Measurements from ENCODE around the gene RAB43. TPM values are rescaled to one million over a fixed set of nuclear protein-coding genes. Genes with fewer than 3 reads are reported as not detected.
"Not testable (repeated sequence)": the region's sequence is repeated elsewhere in the genome, so short reads cannot be mapped to it uniquely, and the experiment has no call there.

Gene RAB43
- polyA plus RNA-seq, 6 donors from 2014 or later, result 4.0 to 10.7 (median 7.0) TPM

DNA sequence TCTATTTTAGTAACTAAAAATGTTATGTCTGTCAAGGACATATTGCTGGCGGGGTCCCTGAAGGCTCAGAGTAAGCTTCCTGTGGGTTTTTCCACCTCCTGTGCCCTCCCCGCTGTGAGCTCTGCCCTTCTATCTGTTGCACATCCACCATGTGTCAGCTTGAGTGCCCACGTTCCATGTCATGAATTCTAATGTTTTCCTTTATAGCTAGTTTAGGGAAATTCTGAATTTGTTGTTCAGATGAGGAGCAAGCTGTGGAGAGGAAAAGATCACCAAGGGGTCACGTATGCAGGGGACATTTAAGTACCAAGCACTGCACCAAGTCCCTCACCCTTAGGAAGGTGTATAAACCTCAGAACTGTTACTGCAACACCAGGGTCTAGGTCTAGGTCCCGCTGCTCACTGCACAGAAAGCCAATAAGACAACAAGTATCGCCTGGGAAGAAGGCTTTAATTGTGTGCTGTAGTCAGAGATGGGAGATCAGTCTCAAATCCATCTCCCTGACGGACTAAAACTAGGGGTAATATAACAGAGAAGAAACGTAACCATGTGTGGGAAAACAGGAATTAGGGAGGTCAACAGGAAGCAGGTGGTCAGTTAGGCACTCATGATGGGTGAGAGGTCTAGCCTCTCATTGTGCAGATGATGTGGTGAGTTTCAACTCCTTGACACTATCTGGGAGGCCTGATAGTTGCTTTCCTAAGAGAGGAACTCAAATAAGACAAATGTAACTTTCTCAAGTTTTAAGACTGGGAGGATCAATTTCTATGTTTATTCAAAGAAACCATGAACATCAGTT is 51.3 kb downstream of the RAB43 start:
- DNase-seq (no peak), ATAC-seq (ENCODE audit: low read depth in 2 of 2) (peak; percentile 30 to 52)
- H3K4me1 Mint-ChIP-seq, result peaks cover 9 to 18% (median 9%) of the 10 kb centered on the region in 3 donors
- H3K27me3 Mint-ChIP-seq, result peaks cover 8 to 24% (median 16%) of the 10 kb centered on the region in 3 donors
- H3K27ac Mint-ChIP-seq, result peak overlapping the region in 2 of 6 donors; percentile 3 to 22
- no peaks in the 10 kb centered on the region for H3K36me3 Mint-ChIP-seq
- peaks cover 0 to 14% (median 5%) of the 10 kb centered on the region in 7 donors for H3K9me3 Mint-ChIP-seq
- peak overlapping the region in 4 of 8 donors; percentile 1 to 61 (median 32) for H3K4me3 Mint-ChIP-seq

DNA sequence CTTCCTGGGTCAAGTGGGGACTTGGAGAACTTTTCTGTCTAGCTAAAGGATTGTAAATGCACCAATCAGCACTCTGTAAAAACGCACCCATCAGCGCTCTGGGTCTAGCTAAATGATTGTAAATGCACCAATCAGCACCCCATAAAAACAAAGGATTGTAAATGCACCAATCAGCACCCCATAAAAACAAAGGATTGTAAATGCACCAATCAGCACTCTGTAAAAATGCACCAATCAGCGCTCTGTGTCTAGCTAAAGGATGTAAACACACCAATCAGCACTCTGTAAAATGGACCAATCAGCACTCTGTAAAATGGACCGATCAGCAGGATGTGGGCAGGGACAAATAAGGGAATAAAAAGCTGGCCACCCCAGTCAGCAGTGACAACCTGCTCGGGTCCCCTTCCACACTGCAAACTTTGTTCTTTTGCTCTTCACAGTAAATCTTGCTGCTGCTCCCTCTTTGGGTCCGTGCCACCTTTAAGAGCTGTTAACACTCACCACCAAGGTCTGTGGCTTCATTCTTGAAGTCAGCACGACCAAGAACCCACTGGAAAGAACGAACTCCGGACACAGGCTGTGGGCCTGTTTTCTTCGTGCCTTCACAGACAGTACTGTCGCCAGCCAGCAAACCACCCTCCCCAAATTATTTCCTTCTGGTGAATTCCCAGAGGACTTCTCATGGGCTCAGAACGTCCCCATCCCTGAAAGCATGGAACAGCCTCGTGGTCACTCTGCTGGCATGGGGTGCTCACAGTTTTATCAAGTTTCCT is 52.1 kb downstream of the RAB43 start:
- not testable (repeated sequence) for DNase-seq, H3K27ac Mint-ChIP-seq, H3K36me3 Mint-ChIP-seq
- ATAC-seq (ENCODE audit: low read depth in 2 of 2), result peak in 1 of 2 donors; percentile 8
- peaks cover 8 to 21% (median 16%) of the 10 kb centered on the region in 3 donors for H3K27me3 Mint-ChIP-seq
- peaks cover 0 to 14% (median 5%) of the 10 kb centered on the region in 7 donors for H3K9me3 Mint-ChIP-seq
- peaks cover 9 to 18% (median 9%) of the 10 kb centered on the region in 3 donors for H3K4me1 Mint-ChIP-seq
- H3K4me3 Mint-ChIP-seq, result peak overlapping the region in 3 of 8 donors; percentile 57 to 61 (median 60)

DNA sequence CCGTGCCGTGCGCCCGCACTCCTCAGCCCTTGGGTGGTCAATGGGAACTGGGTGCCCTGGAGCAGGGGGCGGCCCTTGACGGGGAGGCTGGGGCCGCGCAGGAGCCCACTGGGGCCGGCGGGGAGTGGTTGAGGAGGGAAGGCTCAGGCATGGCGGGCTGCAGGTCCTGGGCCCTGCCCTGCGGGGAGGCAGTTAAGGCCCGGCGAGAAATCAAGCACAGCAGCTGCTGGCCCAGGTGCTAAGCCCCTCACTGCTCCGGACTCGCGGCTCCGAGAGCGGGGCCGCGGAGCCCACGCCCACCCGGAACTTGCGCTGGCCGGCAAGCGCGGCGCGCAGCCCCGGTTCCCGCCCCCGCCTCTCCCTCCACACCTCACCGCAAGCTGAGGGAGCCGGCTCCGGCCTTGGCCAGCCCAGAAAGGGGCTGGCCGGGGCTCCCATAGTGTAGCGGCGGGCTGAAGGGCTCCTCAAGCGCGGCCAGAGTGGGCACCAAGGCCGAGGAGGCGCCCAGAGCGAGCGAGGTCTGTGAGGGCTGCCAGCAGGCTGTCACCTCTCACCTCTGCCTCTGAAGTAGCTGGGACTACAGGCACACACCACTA is 53.2 kb downstream of the RAB43 start:
- ATAC-seq (ENCODE audit: low read depth in 2 of 2), result peak; percentile 27 to 40

DNA sequence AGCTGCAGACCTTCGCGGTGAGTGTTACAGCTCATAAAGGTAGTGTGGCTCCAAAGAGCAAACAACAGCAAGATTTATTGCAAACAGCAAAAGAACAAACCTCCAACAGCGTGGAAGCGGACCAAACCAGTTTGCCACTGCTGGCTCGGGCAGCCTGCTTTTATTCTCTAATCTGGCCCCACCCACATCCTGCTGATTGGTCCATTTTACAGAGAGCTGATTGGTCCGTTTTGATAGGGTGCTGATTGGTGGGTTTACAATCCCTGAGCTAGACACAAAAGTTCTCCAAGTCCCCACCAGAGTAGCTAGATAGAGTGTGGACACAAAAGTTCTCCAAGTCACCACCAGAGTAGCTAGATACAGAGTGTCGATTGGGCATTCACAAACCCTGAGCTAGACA is 53.9 kb downstream of the RAB43 start:
- Mint-ChIP-seq H3K4me3 (peak overlapping the region; percentile 51 to 79 (median 59)), H3K4me1 (peaks cover 9 to 18% (median 9%) of the 10 kb centered on the region in 3 donors), H3K9me3 (peaks cover 0 to 14% (median 5%) of the 10 kb centered on the region in 7 donors), H3K27me3 (peaks cover 8 to 20% (median 20%) of the 10 kb centered on the region in 3 donors)
- H3K27ac Mint-ChIP-seq, H3K36me3 Mint-ChIP-seq, DNase-seq: not testable (repeated sequence)
- peak in 1 of 2 donors; percentile 27 for ATAC-seq (ENCODE audit: low read depth in 2 of 2)

More for the DNA sequence above, 53.2 kb downstream of the RAB43 start:
- Mint-ChIP-seq H3K27ac (no peak overlapping the region), H3K27me3 (peaks cover 8 to 21% (median 16%) of the 10 kb centered on the region in 3 donors), H3K9me3 (peaks cover 0 to 14% (median 5%) of the 10 kb centered on the region in 7 donors), H3K4me3 (peak overlapping the region; percentile 57 to 79 (median 59)), H3K36me3 (no peaks in the 10 kb centered on the region), H3K4me1 (peaks cover 9 to 18% (median 9%) of the 10 kb centered on the region in 3 donors)
- DNase-seq, result no peak

DNA sequence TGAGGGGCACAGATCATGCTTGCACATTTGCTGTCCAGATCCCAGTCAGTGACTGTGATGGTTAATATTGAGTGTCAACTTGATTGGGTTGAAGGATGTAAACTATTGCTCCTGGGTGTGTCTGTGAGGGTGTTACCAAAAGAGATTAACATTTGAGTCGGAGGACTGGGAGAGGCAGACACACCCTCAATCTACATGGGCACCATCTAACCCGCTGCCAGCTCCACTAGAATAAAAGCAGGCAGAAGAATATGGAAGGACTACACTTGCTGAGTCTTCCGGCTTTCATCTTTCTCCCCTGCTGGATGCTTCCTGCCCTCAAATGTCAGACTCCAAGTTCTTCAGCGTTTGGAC is 55.9 kb downstream of the RAB43 start:
- Mint-ChIP-seq H3K36me3 (no peaks in the 10 kb centered on the region), H3K9me3 (peaks cover 0 to 14% (median 5%) of the 10 kb centered on the region in 7 donors), H3K27ac (no peak overlapping the region), H3K4me3 (no peak overlapping the region), H3K4me1 (peaks cover 9 to 17% (median 9%) of the 10 kb centered on the region in 3 donors), H3K27me3 (peaks cover 8 to 30% (median 20%) of the 10 kb centered on the region in 3 donors)
- no peak for ATAC-seq (ENCODE audit: low read depth in 2 of 2)
- no peak for DNase-seq

DNA sequence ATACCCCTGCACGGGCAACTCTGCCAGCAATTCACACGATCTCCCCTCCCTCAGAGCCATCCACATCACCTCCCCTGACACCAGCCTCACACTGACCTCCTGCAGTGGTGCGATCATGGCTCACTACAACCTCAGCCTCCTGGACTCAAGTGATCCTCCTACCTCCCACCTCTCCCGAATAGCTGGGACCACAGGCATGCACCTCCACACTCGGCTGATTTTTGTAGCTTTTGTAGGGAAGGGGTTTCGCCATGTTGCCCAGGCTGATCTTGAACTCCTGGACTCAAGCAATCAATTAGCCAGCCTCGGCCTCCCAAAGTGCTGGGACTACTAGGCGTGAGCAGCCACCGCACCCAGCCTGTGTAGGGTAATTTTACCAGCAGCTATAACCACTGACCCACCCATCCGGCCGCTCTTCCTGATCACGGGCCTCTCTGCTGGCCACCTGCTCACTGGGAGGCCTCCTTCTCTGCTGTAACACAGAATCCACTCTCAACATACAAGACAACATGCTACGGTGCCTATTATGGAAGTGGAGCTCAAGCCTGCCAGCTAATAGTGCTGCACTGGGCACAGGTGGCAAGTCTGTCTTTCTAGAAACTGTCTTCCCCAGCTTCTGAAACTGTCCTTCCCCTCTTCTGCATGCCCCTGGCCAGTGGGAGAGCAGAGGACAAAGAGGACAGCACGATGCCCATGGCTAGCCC is 56.4 kb downstream of the RAB43 start:
- peaks cover 0 to 14% (median 4%) of the 10 kb centered on the region in 7 donors for H3K9me3 Mint-ChIP-seq
- no peak overlapping the region for H3K4me3 Mint-ChIP-seq
- DNase-seq (no peak), ATAC-seq (ENCODE audit: low read depth in 2 of 2) (no peak)
- H3K4me1 Mint-ChIP-seq, result peaks cover 5 to 11% (median 6%) of the 10 kb centered on the region in 3 donors
- H3K36me3 Mint-ChIP-seq, result no peaks in the 10 kb centered on the region
- H3K27me3 Mint-ChIP-seq, result peaks cover 8 to 29% (median 15%) of the 10 kb centered on the region in 3 donors
- no peak overlapping the region for H3K27ac Mint-ChIP-seq

DNA sequence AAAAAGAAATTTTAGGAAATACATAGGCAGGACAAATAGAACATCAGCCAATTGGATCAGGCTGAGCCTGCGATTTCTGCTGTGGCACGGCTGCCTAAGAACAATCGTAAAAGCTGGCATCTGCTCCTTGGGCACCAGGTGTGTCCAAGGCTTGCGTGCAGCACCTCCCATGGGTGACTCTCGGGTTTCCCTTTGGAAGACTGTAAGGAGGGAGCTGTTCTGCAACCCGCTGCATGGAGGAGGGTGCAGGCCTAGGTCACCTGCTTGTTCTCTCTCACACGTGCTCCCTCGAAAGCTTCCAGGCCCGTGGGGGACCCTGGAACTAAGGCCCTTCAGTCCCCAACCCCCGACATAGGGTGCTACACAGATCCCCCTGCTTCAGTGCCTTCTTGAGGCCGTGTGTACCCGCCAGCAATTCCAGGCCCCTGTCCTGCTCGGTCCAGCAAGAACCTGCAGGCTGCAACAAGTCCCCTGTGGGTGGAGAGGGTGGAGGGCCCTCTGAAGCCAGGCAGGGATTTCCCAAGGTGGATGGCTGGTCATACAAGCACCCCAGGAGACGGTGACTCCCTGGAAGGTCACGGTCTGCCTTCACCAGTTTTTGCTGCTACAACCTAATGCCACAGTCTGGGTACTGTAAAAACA is 57.6 kb downstream of the RAB43 start:
- no peak for DNase-seq
- peaks cover 0 to 5% (median 0%) of the 10 kb centered on the region in 3 donors for H3K4me1 Mint-ChIP-seq

DNA sequence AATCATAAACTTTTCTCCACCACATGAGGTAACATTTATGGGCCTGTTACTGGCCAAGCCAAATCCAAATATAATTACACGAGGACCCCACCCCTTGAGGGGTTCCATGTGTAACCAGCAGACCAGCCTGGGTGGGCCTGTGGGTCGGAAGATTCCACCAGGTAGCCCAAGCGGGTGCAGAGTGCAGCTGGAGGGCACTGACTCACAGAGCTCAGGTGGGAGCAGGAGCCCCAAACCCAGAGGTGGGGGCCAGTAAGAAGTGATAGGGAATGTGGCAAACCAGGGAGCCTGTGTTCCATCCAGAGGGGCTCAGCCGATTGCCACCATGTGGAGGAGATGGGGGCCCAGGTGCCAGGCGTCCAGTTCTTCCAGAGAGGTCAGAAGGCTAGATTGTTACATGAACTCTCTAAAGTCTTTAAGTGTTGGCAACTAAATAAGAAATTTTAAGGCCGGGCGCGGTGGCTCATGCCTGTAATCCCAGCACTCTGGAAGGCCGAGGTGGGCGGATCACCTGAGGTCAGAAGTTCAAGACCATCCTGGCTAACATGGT is 58.4 kb downstream of the RAB43 start:
- no peak overlapping the region for H3K4me3 Mint-ChIP-seq
- peaks cover 0 to 6% (median 5%) of the 10 kb centered on the region in 3 donors for H3K4me1 Mint-ChIP-seq
- DNase-seq (no peak), ATAC-seq (ENCODE audit: low read depth in 2 of 2) (no peak)
- H3K27me3 Mint-ChIP-seq, result peaks cover 8 to 25% (median 10%) of the 10 kb centered on the region in 3 donors
- peaks cover 0 to 6% (median 0%) of the 10 kb centered on the region in 7 donors for H3K9me3 Mint-ChIP-seq
- H3K36me3 Mint-ChIP-seq, result no peaks in the 10 kb centered on the region
- peak overlapping the region in 1 of 6 donors; percentile 45 for H3K27ac Mint-ChIP-seq

More for the DNA sequence above, 57.6 kb downstream of the RAB43 start:
- ATAC-seq (ENCODE audit: low read depth in 2 of 2), result no peak
- no peak overlapping the region for H3K27ac Mint-ChIP-seq
- peaks cover 0 to 6% (median 0%) of the 10 kb centered on the region in 7 donors for H3K9me3 Mint-ChIP-seq
- no peaks in the 10 kb centered on the region for H3K36me3 Mint-ChIP-seq
- H3K27me3 Mint-ChIP-seq, result peaks cover 8 to 25% (median 10%) of the 10 kb centered on the region in 3 donors
- no peak overlapping the region for H3K4me3 Mint-ChIP-seq

DNA sequence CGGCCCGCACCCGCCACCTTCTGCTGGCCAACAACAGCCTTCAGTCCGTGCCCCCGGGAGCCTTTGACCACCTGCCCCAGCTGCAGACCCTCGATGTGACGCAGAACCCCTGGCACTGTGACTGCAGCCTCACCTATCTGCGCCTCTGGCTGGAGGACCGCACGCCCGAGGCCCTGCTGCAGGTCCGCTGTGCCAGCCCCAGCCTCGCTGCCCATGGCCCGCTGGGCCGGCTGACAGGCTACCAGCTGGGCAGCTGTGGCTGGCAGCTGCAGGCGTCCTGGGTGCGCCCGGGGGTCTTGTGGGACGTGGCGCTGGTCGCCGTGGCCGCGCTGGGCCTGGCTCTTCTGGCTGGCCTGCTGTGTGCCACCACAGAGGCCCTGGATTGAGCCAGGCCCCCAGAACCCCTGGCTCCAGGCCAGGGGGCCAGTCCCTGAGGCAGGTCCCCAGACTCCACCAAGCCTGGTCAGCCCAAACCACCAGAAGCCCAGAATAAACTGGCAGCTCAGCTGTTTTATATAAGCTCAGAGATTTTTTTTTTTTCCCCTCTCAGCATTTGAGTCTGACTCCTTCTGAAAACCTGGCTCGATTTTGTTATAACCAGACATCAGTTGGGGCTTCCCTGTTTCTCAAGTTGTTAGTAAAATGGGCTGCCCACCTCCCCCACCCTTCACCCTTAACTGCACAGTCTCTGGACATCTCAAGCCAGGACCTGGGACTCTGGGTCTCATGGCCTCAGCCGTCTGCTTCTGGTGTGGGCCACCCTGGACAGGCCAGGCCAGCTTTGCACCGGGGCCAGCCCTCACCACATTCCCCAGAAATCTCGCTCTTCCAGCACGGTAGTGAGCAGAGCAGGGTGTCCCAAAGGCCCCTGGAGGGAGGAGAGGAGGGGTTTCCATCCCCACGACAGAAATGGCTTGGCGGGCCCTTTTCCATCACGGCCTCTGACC is 59.4 kb downstream of the RAB43 start:
- H3K9me3 Mint-ChIP-seq, result no peaks in the 10 kb centered on the region
- H3K4me3 Mint-ChIP-seq, result no peak overlapping the region
- H3K4me1 Mint-ChIP-seq, result peaks cover 0 to 6% (median 4%) of the 10 kb centered on the region in 3 donors
- no peaks in the 10 kb centered on the region for H3K36me3 Mint-ChIP-seq
- H3K27me3 Mint-ChIP-seq, result peaks cover 7 to 28% (median 16%) of the 10 kb centered on the region in 3 donors
- H3K27ac Mint-ChIP-seq, result peak overlapping the region in 1 of 6 donors; percentile 74
- ATAC-seq (ENCODE audit: low read depth in 2 of 2) (no peak), DNase-seq (no peak)

DNA sequence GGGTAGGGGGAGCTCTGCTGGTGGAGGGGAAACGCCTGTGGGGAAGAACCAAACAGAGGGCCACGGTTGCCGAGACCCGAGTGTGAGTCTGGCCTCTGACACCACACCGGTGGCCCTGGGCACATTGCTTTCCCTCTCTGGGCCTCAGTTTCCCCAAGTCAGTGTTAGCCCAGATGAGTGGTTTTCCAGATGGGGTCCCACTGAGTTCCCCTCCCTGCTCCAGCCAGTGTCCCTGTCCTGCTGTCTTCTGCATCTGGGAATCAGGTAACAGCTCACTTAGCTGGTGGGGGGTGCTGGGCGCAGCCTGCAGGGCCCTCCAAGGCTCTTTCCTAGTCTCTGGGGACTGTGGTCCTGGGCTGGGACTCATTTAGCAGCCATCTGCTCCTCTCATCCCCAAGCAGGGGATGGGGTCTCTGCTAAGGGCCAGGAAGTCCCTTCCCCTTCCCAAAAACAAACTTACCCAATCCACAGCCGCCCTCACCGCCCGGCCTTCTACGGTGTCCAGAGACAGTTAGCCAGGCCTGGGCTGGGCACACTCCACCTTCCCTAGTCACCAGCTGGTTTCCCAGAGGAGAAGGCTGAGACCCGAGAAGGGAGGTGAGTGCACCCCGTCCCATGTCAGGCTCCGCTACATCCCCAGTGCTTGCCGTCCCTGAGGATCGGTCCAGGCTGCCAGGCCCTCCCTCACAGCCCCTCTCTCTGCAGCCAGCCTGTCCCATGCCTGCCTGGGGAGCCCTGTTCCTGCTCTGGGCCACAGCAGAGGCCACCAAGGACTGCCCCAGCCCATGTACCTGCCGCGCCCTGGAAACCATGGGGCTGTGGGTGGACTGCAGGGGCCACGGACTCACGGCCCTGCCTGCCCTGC is 60.3 kb downstream of the RAB43 start:
- peaks cover 0 to 6% (median 4%) of the 10 kb centered on the region in 3 donors for H3K4me1 Mint-ChIP-seq
- H3K36me3 Mint-ChIP-seq, result no peaks in the 10 kb centered on the region
- H3K27ac Mint-ChIP-seq, result peak overlapping the region in 3 of 6 donors; percentile 21 to 67 (median 62)
- peaks cover 12 to 31% (median 25%) of the 10 kb centered on the region in 3 donors for H3K27me3 Mint-ChIP-seq
- ATAC-seq (ENCODE audit: low read depth in 2 of 2), result no peak
- no peak for DNase-seq
- no peaks in the 10 kb centered on the region for H3K9me3 Mint-ChIP-seq
- peak overlapping the region in 2 of 8 donors; percentile 25 to 50 for H3K4me3 Mint-ChIP-seq

All from naive B cell (primary cell).